ENCODE measurements around the gene POGK.
A peak's percentile ranks its signal among the peaks of the same experiment; 100 is the strongest.
"Not testable (repeated sequence)": the region's sequence is repeated elsewhere in the genome, so short reads cannot be mapped to it uniquely, and the experiment has no call there.

The POGK gene

GRCh38 chr1:166838766-166839599 lies at the start of gene POGK:
TSS of gene POGK (plus strand) at chr1:166839475. CDS start at chr1:166840957, 1,482 bp downstream.
- peak; percentile 74 to 81 for DNase-seq (ENCODE audit: extremely low read depth in 1 of 2, low read depth in 1 of 2)

GRCh38 chr1:166796620-166797236 lies 42.5 kb upstream of the POGK start:
- DNase-seq (ENCODE audit: extremely low read depth in 1 of 2, low read depth in 1 of 2): no peak

GRCh38 chr1:166808952-166809351 lies 30.3 kb upstream of the POGK start:
- DNase-seq (ENCODE audit: extremely low read depth in 1 of 2, low read depth in 1 of 2): no peak

GRCh38 chr1:166811691-166812090 lies 27.6 kb upstream of the POGK start:
- DNase-seq (ENCODE audit: extremely low read depth in 1 of 2, low read depth in 1 of 2): no peak

GRCh38 chr1:166813508-166814223 lies 25.6 kb upstream of the POGK start:
- DNase-seq (ENCODE audit: extremely low read depth in 1 of 2, low read depth in 1 of 2): no peak

GRCh38 chr1:166814611-166815010 lies 24.7 kb upstream of the POGK start:
- DNase-seq (ENCODE audit: extremely low read depth in 1 of 2, low read depth in 1 of 2): no peak

GRCh38 chr1:166819974-166820373 lies 19.3 kb upstream of the POGK start:
- no peak for DNase-seq (ENCODE audit: extremely low read depth in 1 of 2, low read depth in 1 of 2)

- DNase-seq (ENCODE audit: extremely low read depth in 1 of 2, low read depth in 1 of 2): no peak
Observed at GRCh38 chr1:166822385-166822784, 16.9 kb upstream of the POGK start.

GRCh38 chr1:166827426-166827825 lies 11.8 kb upstream of the POGK start:
- no peak for DNase-seq (ENCODE audit: extremely low read depth in 1 of 2, low read depth in 1 of 2)

GRCh38 chr1:166829762-166830161 lies 9.5 kb upstream of the POGK start:
- DNase-seq (ENCODE audit: extremely low read depth in 1 of 2, low read depth in 1 of 2): not testable (repeated sequence)

GRCh38 chr1:166836733-166837132 lies 2.5 kb upstream of the POGK start:
- no peak for DNase-seq (ENCODE audit: extremely low read depth in 1 of 2, low read depth in 1 of 2)

GRCh38 chr1:166839600-166840308 lies 479 bp downstream of the POGK start:
- DNase-seq (ENCODE audit: extremely low read depth in 1 of 2, low read depth in 1 of 2): peak; percentile 17 to 23

- DNase-seq (ENCODE audit: extremely low read depth in 1 of 2, low read depth in 1 of 2): no peak
Observed at GRCh38 chr1:166840309-166841274, 1.3 kb downstream of the POGK start.

- DNase-seq (ENCODE audit: extremely low read depth in 1 of 2, low read depth in 1 of 2): no peak
Observed at GRCh38 chr1:166843322-166843721, 4.0 kb downstream of the POGK start.

GRCh38 chr1:166843769-166844596 lies 4.7 kb downstream of the POGK start:
- no peak for DNase-seq (ENCODE audit: extremely low read depth in 1 of 2, low read depth in 1 of 2)

GRCh38 chr1:166844791-166845190 lies 5.5 kb downstream of the POGK start:
- DNase-seq (ENCODE audit: extremely low read depth in 1 of 2, low read depth in 1 of 2): no peak

GRCh38 chr1:166848193-166848592 lies 8.9 kb downstream of the POGK start:
- DNase-seq (ENCODE audit: extremely low read depth in 1 of 2, low read depth in 1 of 2): no peak

GRCh38 chr1:166849135-166849534 lies 9.9 kb downstream of the POGK start:
- no peak for DNase-seq (ENCODE audit: extremely low read depth in 1 of 2, low read depth in 1 of 2)

GRCh38 chr1:166852918-166853317 lies 13.6 kb downstream of the POGK start:
- no peak for DNase-seq (ENCODE audit: extremely low read depth in 1 of 2, low read depth in 1 of 2)

All from stimulated activated CD8-positive, alpha-beta memory T cell treated with anti-CD3 and anti-CD28 coated beads, Interleukin-7, amount 100 ng/mL, for 48 hours (primary cell).